DND-41 (cell line): Measurements from ENCODE around the gene LCE3B.
A peak's percentile ranks its signal among the peaks of the same experiment; 100 is the strongest.

Experiments
- ATAC-seq: fragments of 200-7000 bp; cut with Tn5 transposase; 3 replicates; pipeline ENCODE4 v1.9.1; 2021; ENCODE audit warnings: low read depth; ENCODE audit not compliant: insufficient read depth
- DNase-seq: peaks from one replicate; pipeline ENCODE4 v3.0.0-alpha.2; 2020
- H2AFZ ChIP-seq: 2 replicates; pipeline ENCODE4 v1.6.0; 2012; ENCODE audit warnings: low read depth, low read length
- H3K27ac ChIP-seq: 2 replicates; pipeline ENCODE4 v1.5.1; 2012; ENCODE audit warnings: low read length, inconsistent platforms
- H3K27me3 ChIP-seq: fragments of 200-600 bp; sonication (generic); 2 replicates; pipeline ENCODE4 v1.6.0; 2012; ENCODE audit warnings: low read length, mild to moderate bottlenecking, inconsistent platforms; ENCODE audit not compliant: insufficient read depth, poor library complexity
- H3K36me3 ChIP-seq: 2 replicates; pipeline ENCODE4 v1.5.1; 2012; ENCODE audit warnings: low read length, inconsistent platforms; ENCODE audit not compliant: insufficient read depth
- H3K4me1 ChIP-seq: 2 replicates; pipeline ENCODE4 v1.5.1; 2012; ENCODE audit warnings: mild to moderate bottlenecking, low read length; ENCODE audit not compliant: insufficient read depth
- H3K4me2 ChIP-seq: 2 replicates; pipeline ENCODE4 v1.6.0; 2012; ENCODE audit warnings: mild to moderate bottlenecking, moderate library complexity, low read length, inconsistent platforms; ENCODE audit not compliant: insufficient read depth
- H3K4me3 ChIP-seq, 2 experiments: fragments of 200-600 bp in 1 of 2; shearing (Covaris generic) in 1 of 2; 2 replicates each; pipeline ENCODE4 v1.5.1; 2012 to 2016; ENCODE audit warnings: inconsistent platforms in 2 of 2, low read length in 2 of 2, mild to moderate bottlenecking in 2 of 2, low read depth in 1 of 2, moderate library complexity in 1 of 2
- H3K79me2 ChIP-seq: 2 replicates; pipeline ENCODE4 v1.6.0; 2012; ENCODE audit warnings: low read length, inconsistent platforms; ENCODE audit not compliant: insufficient read depth
- H3K9ac ChIP-seq: 2 replicates; pipeline ENCODE4 v1.6.0; 2012; ENCODE audit warnings: low read depth, mild to moderate bottlenecking, inconsistent platforms, low read length, moderate library complexity
- H3K9me3 ChIP-seq: 2 replicates; pipeline ENCODE4 v1.5.1; 2012; ENCODE audit warnings: low read length, moderate library complexity, mild to moderate bottlenecking, inconsistent platforms; ENCODE audit not compliant: insufficient read depth, severe bottlenecking
- H4K20me1 ChIP-seq: 2 replicates; pipeline ENCODE4 v1.6.0; 2012; ENCODE audit warnings: low read length; ENCODE audit not compliant: insufficient read depth
- EZH2 ChIP-seq: IDR thresholded peaks from 3 replicates; pipeline ENCODE4 v1.6.1; 2012; ENCODE audit warnings: borderline replicate concordance, low read depth, mild to moderate bottlenecking, moderate library complexity, low read length, inconsistent platforms; ENCODE audit not compliant: severe bottlenecking
- TF ChIP-seq, protein P1 (sequence below): IDR thresholded peaks from 2 replicates; pipeline ENCODE4 v1.5.1; 2012; ENCODE audit warnings: borderline replicate concordance, low read length, moderate library complexity, mild to moderate bottlenecking; ENCODE audit not compliant: poor library complexity, severe bottlenecking; ENCODE audit errors: extremely low read depth

LCE3B gene

DNA sequence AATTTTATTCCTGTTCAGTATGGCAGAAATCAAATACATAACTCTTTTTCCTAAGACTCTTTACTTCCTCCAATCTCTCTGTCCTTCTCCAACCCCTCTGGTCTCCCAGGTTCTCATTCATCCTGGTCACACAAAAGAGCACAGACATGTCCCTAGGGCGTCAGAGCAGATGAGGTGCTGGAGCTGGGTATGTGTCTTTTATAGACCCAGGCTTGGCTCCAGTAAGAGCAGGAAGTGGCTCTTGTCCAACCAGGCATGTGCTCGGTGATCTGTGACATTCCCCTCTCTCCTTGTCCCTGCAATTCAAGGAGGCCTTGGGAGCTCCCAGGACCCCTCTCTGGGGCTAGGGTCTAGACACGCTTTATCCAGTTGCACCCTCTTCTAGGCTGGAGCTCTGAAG lies 31.5 kb downstream of the LCE3B start:
- H3K4me1 ChIP-seq, result no peaks in the 10 kb centered on the region
- ATAC-seq (no peak), DNase-seq (no peak)
- peaks cover 16% of the 10 kb centered on the region for H3K27me3 ChIP-seq
- H4K20me1 ChIP-seq, result no peaks in the 10 kb centered on the region
- no peaks in the 10 kb centered on the region for H3K36me3 ChIP-seq
- no peak overlapping the region for H3K27ac ChIP-seq
- no peak overlapping the region for H2AFZ ChIP-seq
- no peak overlapping the region for H3K9ac ChIP-seq
- no peaks in the 10 kb centered on the region for H3K9me3 ChIP-seq
- no peak overlapping the region for H3K4me3 ChIP-seq
- TF ChIP-seq, protein P1, sequence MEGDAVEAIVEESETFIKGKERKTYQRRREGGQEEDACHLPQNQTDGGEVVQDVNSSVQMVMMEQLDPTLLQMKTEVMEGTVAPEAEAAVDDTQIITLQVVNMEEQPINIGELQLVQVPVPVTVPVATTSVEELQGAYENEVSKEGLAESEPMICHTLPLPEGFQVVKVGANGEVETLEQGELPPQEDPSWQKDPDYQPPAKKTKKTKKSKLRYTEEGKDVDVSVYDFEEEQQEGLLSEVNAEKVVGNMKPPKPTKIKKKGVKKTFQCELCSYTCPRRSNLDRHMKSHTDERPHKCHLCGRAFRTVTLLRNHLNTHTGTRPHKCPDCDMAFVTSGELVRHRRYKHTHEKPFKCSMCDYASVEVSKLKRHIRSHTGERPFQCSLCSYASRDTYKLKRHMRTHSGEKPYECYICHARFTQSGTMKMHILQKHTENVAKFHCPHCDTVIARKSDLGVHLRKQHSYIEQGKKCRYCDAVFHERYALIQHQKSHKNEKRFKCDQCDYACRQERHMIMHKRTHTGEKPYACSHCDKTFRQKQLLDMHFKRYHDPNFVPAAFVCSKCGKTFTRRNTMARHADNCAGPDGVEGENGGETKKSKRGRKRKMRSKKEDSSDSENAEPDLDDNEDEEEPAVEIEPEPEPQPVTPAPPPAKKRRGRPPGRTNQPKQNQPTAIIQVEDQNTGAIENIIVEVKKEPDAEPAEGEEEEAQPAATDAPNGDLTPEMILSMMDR, result no peak
- no peak for TF ChIP-seq EZH2
- H3K4me2 ChIP-seq, result no peak overlapping the region
- no peaks in the 10 kb centered on the region for H3K79me2 ChIP-seq

DNA sequence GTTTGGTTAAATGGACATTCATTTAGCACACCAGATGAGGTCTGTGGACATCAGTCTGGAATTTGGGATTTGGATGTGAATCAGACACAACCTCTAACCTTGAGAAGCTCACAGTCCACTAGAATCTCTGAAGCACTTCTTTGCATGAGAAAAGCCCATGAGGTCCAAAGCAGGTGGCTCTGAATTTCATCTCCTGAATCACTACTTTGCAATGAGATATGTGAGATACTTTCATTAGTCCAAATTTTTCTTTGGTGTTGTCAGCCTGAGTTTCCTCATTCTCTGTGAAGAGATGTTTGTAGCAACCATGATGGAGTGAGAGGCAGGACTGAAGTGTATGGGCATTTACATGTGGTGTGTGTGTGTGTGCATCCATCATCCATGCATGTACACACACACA lies 33.0 kb downstream of the LCE3B start:
- Histone ChIP-seq H2AFZ (no peak overlapping the region), H3K9me3 (no peaks in the 10 kb centered on the region), H3K79me2 (no peaks in the 10 kb centered on the region), H4K20me1 (no peaks in the 10 kb centered on the region), H3K27me3 (peaks cover 16% of the 10 kb centered on the region), H3K9ac (no peak overlapping the region), H3K27ac (no peak overlapping the region), H3K36me3 (no peaks in the 10 kb centered on the region), H3K4me1 (no peaks in the 10 kb centered on the region), H3K4me2 (no peak overlapping the region), H3K4me3 (no peak overlapping the region)
- ATAC-seq, result no peak
- DNase-seq, result no peak
- TF ChIP-seq, protein P1, result no peak
- no peak for TF ChIP-seq EZH2

DNA sequence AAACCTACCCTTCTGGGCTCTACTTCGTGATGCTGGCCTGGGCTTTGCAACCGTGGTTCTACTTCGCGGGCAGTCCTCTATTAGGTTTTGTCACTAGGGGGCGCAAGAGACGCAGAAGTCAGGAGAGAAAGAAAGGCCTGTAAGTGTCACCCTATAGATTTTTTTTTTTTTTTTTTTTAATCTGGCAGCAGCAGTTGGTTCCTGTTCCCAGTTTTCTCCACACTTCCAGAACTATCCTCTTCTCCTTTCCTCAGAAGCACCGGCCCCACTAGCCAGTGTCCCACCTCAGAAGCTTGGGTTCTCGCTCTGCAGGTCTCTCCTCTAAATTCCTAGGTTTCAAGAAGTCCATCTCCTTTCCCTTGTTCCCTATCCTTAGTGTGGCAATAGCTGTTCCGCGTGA lies 40.5 kb downstream of the LCE3B start:
- no peak for TF ChIP-seq EZH2
- TF ChIP-seq, protein P1, result peak; percentile 86
- no peaks in the 10 kb centered on the region for H3K79me2 ChIP-seq
- no peak overlapping the region for H3K9ac ChIP-seq
- peak; percentile 66 for DNase-seq
- H3K4me3 ChIP-seq, result no peak overlapping the region
- no peaks in the 10 kb centered on the region for H4K20me1 ChIP-seq
- peaks cover 11% of the 10 kb centered on the region for H3K27me3 ChIP-seq
- no peaks in the 10 kb centered on the region for H3K9me3 ChIP-seq
- ATAC-seq, result peak; percentile 76
- no peak overlapping the region for H3K27ac ChIP-seq
- H3K4me1 ChIP-seq, result no peaks in the 10 kb centered on the region
- no peak overlapping the region for H3K4me2 ChIP-seq
- H3K36me3 ChIP-seq, result no peaks in the 10 kb centered on the region
- no peak overlapping the region for H2AFZ ChIP-seq

DNA sequence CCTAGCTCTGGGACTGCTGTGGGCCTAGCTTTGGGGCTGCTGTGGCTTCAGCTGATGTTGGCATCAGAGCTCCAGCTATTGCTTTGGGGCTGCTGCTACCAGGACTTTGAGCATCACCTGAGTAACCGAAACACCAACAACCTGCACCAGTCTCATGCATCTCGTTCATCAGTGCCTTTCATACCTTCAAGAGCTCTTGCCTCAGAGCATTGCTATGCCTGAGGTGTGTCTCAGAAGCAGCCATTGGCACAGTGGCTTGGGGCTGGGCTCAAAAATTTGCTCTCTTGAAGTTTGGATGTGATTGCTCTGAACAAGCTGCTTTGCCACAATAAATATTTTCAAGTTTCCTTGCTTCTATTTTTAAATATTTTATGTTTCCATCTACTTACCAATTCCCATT lies 42.8 kb downstream of the LCE3B start:
- Histone ChIP-seq H3K36me3 (no peaks in the 10 kb centered on the region), H3K79me2 (no peaks in the 10 kb centered on the region), H3K4me3 (no peak overlapping the region), H4K20me1 (no peaks in the 10 kb centered on the region), H3K9me3 (no peaks in the 10 kb centered on the region), H2AFZ (no peak overlapping the region), H3K4me2 (no peak overlapping the region), H3K4me1 (no peaks in the 10 kb centered on the region), H3K9ac (no peak overlapping the region), H3K27ac (no peak overlapping the region), H3K27me3 (peaks cover 13% of the 10 kb centered on the region)
- ATAC-seq (no peak), DNase-seq (no peak)
- TF ChIP-seq, protein P1, result no peak
- TF ChIP-seq EZH2, result no peak
